Measurements from ENCODE around the gene RWDD4.

- TF ChIP-seq POLR2A (IDR thresholded peaks at IDR 0.05) (no peak), CTCF (IDR thresholded peaks at IDR 0.05) (no peak)
Measured at GRCh38 chr4:183626168-183626567, 32.8 kb downstream of the RWDD4 start.

Measured in prostate gland (tissue), 2 donors.